ENCODE results near the gene OPCML. TPM values are rescaled to one million over a fixed set of nuclear protein-coding genes. Genes with fewer than 3 reads are reported as not detected.

The OPCML gene
- total RNA-seq, 4 donors from 2014 or later: 0.33 TPM; not detected in 3

DNA sequence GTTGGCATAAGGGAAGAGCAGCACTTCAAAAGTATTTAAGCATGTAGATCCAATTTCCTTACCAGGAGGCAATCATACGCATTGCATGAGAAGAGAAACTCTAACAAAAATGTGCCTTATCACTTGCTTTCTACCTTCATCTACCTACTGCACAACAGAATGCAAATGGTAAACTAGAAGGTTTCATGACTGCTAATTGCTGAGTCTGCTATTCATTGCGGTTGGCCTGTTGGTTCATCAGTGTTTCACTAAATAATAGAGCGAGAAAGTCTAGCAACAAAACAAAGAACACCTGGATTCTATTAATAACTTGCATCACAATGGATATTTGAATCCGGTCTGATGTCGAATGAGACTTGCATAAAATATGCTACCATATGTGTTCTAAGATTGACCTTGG, 229.0 kb downstream of the OPCML start:
- Histone ChIP-seq H3K4me1 (no peaks in the 10 kb centered on the region), H3K36me3 (no peaks in the 10 kb centered on the region), H3K9me3 (no peaks in the 10 kb centered on the region), H3K27me3 (no peaks in the 10 kb centered on the region), H3K27ac (no peak overlapping the region), H3K4me3 (replicated peaks in 1 of 3) (no peak overlapping the region)
- no peak for TF ChIP-seq POLR2A (IDR thresholded peaks at IDR 0.05)
- TF ChIP-seq, protein P1, sequence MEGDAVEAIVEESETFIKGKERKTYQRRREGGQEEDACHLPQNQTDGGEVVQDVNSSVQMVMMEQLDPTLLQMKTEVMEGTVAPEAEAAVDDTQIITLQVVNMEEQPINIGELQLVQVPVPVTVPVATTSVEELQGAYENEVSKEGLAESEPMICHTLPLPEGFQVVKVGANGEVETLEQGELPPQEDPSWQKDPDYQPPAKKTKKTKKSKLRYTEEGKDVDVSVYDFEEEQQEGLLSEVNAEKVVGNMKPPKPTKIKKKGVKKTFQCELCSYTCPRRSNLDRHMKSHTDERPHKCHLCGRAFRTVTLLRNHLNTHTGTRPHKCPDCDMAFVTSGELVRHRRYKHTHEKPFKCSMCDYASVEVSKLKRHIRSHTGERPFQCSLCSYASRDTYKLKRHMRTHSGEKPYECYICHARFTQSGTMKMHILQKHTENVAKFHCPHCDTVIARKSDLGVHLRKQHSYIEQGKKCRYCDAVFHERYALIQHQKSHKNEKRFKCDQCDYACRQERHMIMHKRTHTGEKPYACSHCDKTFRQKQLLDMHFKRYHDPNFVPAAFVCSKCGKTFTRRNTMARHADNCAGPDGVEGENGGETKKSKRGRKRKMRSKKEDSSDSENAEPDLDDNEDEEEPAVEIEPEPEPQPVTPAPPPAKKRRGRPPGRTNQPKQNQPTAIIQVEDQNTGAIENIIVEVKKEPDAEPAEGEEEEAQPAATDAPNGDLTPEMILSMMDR (IDR thresholded peaks at IDR 0.05): no peak
- DNase-seq: no peak
- WGBS, 2 donors: 92 to 94% methylated on average over 5 of the region's 5 CpGs
- intact Hi-C loops (cut with DNase I): no loop called here

DNA sequence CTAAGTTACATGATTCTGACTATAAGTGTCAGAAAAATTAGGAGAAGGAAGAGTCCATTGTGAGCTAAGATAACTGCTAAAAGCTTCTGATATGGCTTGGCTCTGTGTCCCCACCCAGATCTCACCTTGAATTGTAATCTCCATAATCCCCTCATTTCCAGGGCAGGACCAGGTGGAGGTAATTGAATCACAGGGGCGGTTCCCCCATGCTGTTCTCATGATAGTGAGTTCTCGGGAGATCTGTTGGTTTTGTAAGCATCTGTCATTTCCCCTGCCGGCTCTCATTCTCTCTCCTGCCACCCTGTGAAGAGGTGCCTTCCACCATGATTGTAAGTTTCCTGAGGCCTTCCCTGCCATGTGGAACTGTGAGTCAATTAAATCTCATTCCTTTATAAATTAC, 230.2 kb downstream of the OPCML start:
- no peaks in the 10 kb centered on the region for H3K4me1 ChIP-seq
- no peaks in the 10 kb centered on the region for H3K9me3 ChIP-seq
- DNase-seq: no peak
- intact Hi-C loops (cut with DNase I): no loop called here
- H3K27ac ChIP-seq: no peak overlapping the region
- H3K27me3 ChIP-seq: no peaks in the 10 kb centered on the region
- H3K36me3 ChIP-seq: no peaks in the 10 kb centered on the region
- TF ChIP-seq, protein P1 (IDR thresholded peaks at IDR 0.05): no peak
- TF ChIP-seq POLR2A (IDR thresholded peaks at IDR 0.05): no peak
- H3K4me3 ChIP-seq (replicated peaks in 1 of 3): no peak overlapping the region
- WGBS, 2 donors: 18 to 27% methylated on average over 3 of the region's 3 CpGs

DNA sequence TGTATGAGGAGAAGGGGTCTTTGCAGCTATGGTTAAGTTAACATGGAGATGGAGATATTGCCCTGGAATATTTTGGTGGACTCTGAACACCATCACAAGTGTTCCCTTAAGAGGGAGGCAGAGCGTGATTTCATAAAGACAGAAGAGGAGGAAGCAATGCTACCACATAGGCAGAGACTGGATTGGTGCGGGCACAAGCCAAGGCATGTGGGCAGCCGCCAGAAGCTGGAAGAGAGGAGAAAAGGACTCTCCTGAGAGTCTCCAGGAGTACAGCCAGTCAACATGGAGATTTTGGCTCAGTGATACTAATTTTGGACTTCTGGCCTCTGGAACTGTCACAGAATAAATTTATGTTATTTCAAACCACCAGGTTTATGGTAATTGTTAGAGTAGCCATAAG, 231.6 kb downstream of the OPCML start:
- intact Hi-C loops (cut with DNase I): no loop called here
- DNase-seq: no peak
- no peak overlapping the region for H3K27ac ChIP-seq
- H3K36me3 ChIP-seq: no peaks in the 10 kb centered on the region
- no peaks in the 10 kb centered on the region for H3K4me1 ChIP-seq
- no peaks in the 10 kb centered on the region for H3K27me3 ChIP-seq
- H3K4me3 ChIP-seq (replicated peaks in 1 of 3): no peak overlapping the region
- TF ChIP-seq POLR2A (IDR thresholded peaks at IDR 0.05): no peak
- TF ChIP-seq, protein P1 (IDR thresholded peaks at IDR 0.05): no peak
- 79 to 86% methylated on average over 3 of the region's 3 CpGs for WGBS, 2 donors
- no peaks in the 10 kb centered on the region for H3K9me3 ChIP-seq

DNA sequence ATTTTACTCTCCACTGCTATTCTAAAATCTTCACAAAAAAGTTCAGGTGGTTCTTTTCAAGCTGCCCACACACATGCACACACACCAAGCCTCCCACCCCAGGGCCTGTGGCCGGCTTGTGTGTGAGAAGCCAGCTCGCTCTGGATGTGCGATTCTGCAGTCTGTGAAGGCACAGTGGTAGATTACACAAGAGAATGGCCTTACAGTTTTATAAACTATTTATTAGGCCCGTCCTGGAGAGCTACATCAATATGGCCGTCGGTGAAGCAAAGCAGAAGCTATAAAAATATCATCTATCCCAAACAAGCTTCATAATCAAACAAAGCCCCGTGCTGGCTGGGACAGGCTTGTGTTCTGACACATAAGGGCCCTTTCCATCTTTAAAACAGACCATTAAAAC, 240.5 kb downstream of the OPCML start:
- H3K27me3 ChIP-seq: no peaks in the 10 kb centered on the region
- intact Hi-C loops (cut with DNase I): no loop called here
- H3K27ac ChIP-seq: no peak overlapping the region
- H3K4me1 ChIP-seq: no peaks in the 10 kb centered on the region
- H3K9me3 ChIP-seq: no peaks in the 10 kb centered on the region
- DNase-seq: no peak
- WGBS, 2 donors: 55 to 70% methylated on average over 7 of the region's 7 CpGs
- no peak for TF ChIP-seq POLR2A (IDR thresholded peaks at IDR 0.05)
- TF ChIP-seq, protein P1 (IDR thresholded peaks at IDR 0.05): no peak
- H3K36me3 ChIP-seq: no peaks in the 10 kb centered on the region
- no peak overlapping the region for H3K4me3 ChIP-seq (replicated peaks in 1 of 3)

DNA sequence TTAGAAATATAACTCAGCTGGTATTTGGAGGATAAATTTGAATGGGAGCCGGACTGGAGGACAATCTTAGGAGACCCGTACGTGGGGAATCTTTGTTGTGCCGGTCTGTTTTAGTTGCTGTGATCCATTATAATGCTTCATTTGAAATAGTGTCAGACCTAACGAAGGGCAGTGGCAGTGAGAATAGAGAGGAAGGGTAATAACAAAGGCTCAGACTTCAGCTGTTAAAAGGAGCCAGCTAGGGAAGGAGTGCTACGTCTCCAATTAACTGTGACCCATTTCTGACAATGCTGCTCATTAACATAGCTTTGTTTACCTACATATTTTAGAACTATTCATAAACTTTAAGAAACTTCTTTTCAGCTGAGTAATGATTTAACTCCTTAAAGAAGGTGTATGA, 246.9 kb downstream of the OPCML start:
- Histone ChIP-seq H3K4me3 (replicated peaks in 1 of 3) (no peak overlapping the region), H3K27me3 (no peaks in the 10 kb centered on the region), H3K4me1 (no peaks in the 10 kb centered on the region), H3K36me3 (no peaks in the 10 kb centered on the region), H3K27ac (no peak overlapping the region), H3K9me3 (no peaks in the 10 kb centered on the region)
- intact Hi-C loops (cut with DNase I): no loop called here
- no peak for DNase-seq
- TF ChIP-seq, protein P1 (IDR thresholded peaks at IDR 0.05): no peak
- TF ChIP-seq POLR2A (IDR thresholded peaks at IDR 0.05): no peak
- 69 to 82% methylated on average over 6 of the region's 6 CpGs for WGBS, 2 donors
